ENCODE results near the gene SHMT1.

- TF ChIP-seq CTCF (IDR thresholded peaks at IDR 0.05) (no peak), POLR2A (IDR thresholded peaks at IDR 0.05) (no peak)
Observed at GRCh38 chr17:18326039-18326438, 37.3 kb downstream of the SHMT1 start.

All from gastroesophageal sphincter (tissue), 3 donors.